ENCODE measurements around the gene CALN1. TPM values are rescaled to one million over a fixed set of nuclear protein-coding genes. Genes with fewer than 3 reads are reported as not detected.

Gene CALN1
- total and polyA plus RNA-seq, 9 donors = under 0.01 to 0.18 (median 0.13) TPM; not detected in 2

DNA sequence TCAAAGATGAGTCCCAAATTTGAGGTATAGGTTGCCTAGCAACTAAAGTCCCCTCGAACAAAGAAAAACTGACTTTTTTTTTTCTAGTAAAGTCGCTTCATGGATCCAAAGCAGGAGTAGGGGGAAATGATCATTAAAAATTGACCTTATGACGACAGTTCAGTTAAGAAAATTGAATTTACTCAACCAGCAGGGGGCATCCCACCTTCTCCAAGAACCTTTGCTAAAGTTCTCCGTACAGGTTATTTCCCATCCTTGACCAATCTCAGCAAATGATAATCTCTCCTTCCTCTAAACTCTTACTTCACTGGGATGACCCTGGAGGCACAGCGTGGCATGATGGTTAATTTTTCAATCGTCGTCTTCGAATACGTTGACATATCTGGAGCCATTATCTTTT is 228.3 kb downstream of the CALN1 start:
- Histone ChIP-seq H3K27me3 (no peaks in the 10 kb centered on the region), H3K27ac (no peak overlapping the region), H3K36me3 (no peaks in the 10 kb centered on the region), H3K9me3 (no peaks in the 10 kb centered on the region), H3K4me1 (ENCODE audit: insufficient read depth) (no peaks in the 10 kb centered on the region), H3K4me3 (no peak overlapping the region)
- no peak for DNase-seq
- intact Hi-C loops (cut with DNase I) = no loop called here
- TF ChIP-seq POLR2A (IDR thresholded peaks at IDR 0.05) (no peak), EP300 (IDR thresholded peaks at IDR 0.05) (no peak)
- TF ChIP-seq, protein P1, sequence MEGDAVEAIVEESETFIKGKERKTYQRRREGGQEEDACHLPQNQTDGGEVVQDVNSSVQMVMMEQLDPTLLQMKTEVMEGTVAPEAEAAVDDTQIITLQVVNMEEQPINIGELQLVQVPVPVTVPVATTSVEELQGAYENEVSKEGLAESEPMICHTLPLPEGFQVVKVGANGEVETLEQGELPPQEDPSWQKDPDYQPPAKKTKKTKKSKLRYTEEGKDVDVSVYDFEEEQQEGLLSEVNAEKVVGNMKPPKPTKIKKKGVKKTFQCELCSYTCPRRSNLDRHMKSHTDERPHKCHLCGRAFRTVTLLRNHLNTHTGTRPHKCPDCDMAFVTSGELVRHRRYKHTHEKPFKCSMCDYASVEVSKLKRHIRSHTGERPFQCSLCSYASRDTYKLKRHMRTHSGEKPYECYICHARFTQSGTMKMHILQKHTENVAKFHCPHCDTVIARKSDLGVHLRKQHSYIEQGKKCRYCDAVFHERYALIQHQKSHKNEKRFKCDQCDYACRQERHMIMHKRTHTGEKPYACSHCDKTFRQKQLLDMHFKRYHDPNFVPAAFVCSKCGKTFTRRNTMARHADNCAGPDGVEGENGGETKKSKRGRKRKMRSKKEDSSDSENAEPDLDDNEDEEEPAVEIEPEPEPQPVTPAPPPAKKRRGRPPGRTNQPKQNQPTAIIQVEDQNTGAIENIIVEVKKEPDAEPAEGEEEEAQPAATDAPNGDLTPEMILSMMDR (IDR thresholded peaks at IDR 0.05) = no peak
- 73 to 82% (median 77%) methylated on average over 9 of the region's 9 CpGs for WGBS, 3 donors

DNA sequence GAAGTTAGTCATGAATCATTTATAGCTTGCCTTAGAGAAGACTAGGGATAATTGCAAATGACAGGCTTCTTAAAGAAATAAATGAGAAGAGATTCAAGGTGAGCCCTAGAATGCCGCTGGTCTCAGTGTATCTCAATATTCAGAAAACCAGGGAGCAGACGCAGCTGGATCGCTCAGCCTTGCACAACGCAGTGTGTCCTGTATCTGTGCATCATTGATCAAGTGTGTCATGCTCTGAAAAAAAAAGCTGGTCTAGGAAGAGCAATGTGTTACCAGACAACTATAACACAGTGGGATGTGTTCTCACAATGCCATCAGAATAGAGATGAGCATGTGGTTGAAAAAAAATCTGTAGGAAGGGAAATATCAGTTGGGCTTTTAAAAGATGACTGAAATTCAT is 230.1 kb downstream of the CALN1 start:
- DNase-seq = no peak
- intact Hi-C loops (cut with DNase I) = no loop called here

DNA sequence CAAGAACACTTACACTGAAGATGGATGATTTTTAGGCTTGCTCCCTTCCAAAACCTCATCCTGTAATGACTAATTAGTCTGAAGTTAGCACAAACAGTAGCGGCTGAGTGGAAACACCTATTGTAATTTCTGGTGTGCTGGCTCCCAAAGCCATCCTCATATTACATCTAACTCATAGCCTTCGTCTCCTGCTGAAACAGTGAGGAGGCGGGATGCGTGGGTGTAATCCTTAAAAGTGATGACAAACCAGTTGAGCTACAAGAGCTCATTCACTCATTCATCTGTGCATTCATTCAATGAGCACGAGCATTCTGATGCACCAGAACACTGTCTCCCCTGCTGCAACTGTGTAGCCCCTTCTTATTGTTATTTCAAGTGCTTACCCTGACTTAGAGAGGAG is 235.3 kb downstream of the CALN1 start:
- intact Hi-C loops (cut with DNase I) = no loop called here
- no peak for TF ChIP-seq EP300 (IDR thresholded peaks at IDR 0.05)
- TF ChIP-seq, protein P1 (IDR thresholded peaks at IDR 0.05) = no peak
- no peak for TF ChIP-seq POLR2A (IDR thresholded peaks at IDR 0.05)
- Histone ChIP-seq H3K27me3 (no peaks in the 10 kb centered on the region), H3K4me3 (no peak overlapping the region), H3K4me1 (ENCODE audit: insufficient read depth) (no peaks in the 10 kb centered on the region), H3K36me3 (no peaks in the 10 kb centered on the region), H3K9me3 (no peaks in the 10 kb centered on the region), H3K27ac (no peak overlapping the region)
- DNase-seq = no peak
- WGBS, 3 donors = 78 to 85% (median 79%) methylated on average over 5 of the region's 5 CpGs

More for the DNA sequence above, 230.1 kb downstream of the CALN1 start:
- TF ChIP-seq EP300 (IDR thresholded peaks at IDR 0.05) = no peak
- TF ChIP-seq POLR2A (IDR thresholded peaks at IDR 0.05) = no peak
- H3K27me3 ChIP-seq = no peaks in the 10 kb centered on the region
- H3K4me1 ChIP-seq (ENCODE audit: insufficient read depth) = no peaks in the 10 kb centered on the region
- no peaks in the 10 kb centered on the region for H3K36me3 ChIP-seq
- H3K27ac ChIP-seq = no peak overlapping the region
- WGBS, 3 donors = 85 to 93% (median 90%) methylated on average over 4 of the region's 4 CpGs
- no peaks in the 10 kb centered on the region for H3K9me3 ChIP-seq
- no peak overlapping the region for H3K4me3 ChIP-seq

DNA sequence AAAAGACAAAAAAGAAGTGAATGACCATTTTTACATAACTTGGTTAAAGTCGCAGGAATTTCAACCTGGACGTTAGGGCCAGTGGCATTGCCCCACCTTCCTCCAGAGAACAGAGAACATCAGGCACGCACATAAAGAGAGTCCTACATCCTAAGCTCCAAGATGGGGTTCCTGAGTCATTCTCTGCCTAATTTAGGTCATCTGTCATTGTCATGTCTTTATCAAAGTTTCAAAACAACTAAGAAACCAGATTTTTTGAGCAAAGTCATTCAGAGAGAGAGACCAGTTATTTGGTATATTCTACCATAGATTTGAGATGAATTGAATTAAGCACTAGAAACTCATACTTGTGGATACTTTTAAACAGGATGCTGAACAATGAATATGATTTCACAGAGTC is 241.7 kb downstream of the CALN1 start:
- DNase-seq = no peak
- TF ChIP-seq, protein P1 (IDR thresholded peaks at IDR 0.05) = no peak
- TF ChIP-seq EP300 (IDR thresholded peaks at IDR 0.05) (no peak), POLR2A (IDR thresholded peaks at IDR 0.05) (no peak)
- intact Hi-C loops (cut with DNase I) = no loop called here
- Histone ChIP-seq H3K27me3 (no peaks in the 10 kb centered on the region), H3K4me1 (ENCODE audit: insufficient read depth) (no peaks in the 10 kb centered on the region), H3K27ac (no peak overlapping the region), H3K36me3 (no peaks in the 10 kb centered on the region), H3K9me3 (no peaks in the 10 kb centered on the region), H3K4me3 (no peak overlapping the region)
- WGBS, 3 donors = 77 to 80% (median 79%) methylated on average over 3 of the region's 3 CpGs

DNA sequence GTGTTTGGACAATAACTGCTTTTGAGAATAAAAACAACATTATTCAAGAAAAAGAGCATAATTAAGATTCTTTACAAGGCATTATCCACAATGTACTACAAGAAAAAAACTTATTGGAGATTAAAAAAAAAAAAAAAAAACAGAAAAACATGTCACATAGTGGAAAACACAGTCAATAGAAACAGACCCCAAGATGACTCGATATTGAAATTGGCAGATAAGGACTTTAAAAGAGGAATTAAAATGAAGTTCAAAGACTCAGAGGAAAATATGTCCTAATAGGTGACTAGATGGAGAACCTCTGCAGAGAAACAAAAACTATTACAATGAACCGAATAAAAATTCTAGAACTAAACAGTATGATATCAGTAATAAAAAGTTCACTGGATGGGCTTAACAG is 248.9 kb downstream of the CALN1 start:
- TF ChIP-seq, protein P1 (IDR thresholded peaks at IDR 0.05) = no peak
- TF ChIP-seq POLR2A (IDR thresholded peaks at IDR 0.05) = no peak
- no peak for TF ChIP-seq EP300 (IDR thresholded peaks at IDR 0.05)
- Histone ChIP-seq H3K36me3 (no peaks in the 10 kb centered on the region), H3K27ac (no peak overlapping the region), H3K4me1 (ENCODE audit: insufficient read depth) (no peaks in the 10 kb centered on the region), H3K9me3 (no peaks in the 10 kb centered on the region), H3K4me3 (no peak overlapping the region), H3K27me3 (no peaks in the 10 kb centered on the region)
- intact Hi-C loops (cut with DNase I) = no loop called here
- WGBS, 3 donors = 78 to 90% (median 80%) methylated on average over 2 of the region's 2 CpGs
- no peak for DNase-seq

All from ovary (tissue), 9 donors.